IMR-90 (cell line): Measurements from ENCODE around the gene ASB7. TPM values are rescaled to one million over a fixed set of nuclear protein-coding genes. Genes with fewer than 3 reads are reported as not detected.

Experiments
- ATAC-seq: fragments of 200-7000 bp; cut with Tn5 transposase; 2 replicates; pipeline ENCODE4 v1.9.1; 2020; ENCODE audit warnings: low read depth, mild to moderate bottlenecking, moderate library complexity
- BruUV-seq: library from RNA; stranded (reverse); fragments of 400-500 nt; replicated peaks from 2 replicates; lab custom pipeline; 2021; lab: Mats Ljungman, UMichigan
- CTCF ChIA-PET: fragments of 300-600 bp; formaldehyde crosslinking; extraction: SDS; loops from one replicate; lab custom pipeline; 2021; ENCODE audit warnings: antibody characterized with exemption; lab: Yijun Ruan, JAX
- POLR2A ChIA-PET: fragments of 300-600 bp; sonication (Branson Sonifier 250); formaldehyde crosslinking; loops from one replicate; lab custom pipeline; 2022; ENCODE audit warnings: antibody characterized with exemption; ENCODE audit not compliant: unreplicated experiment; lab: Charles Lee
- DNase-seq: peaks from one replicate; pipeline ENCODE4 v3.0.0; 2013
- H2AFZ ChIP-seq: replicated peaks from 2 replicates; pipeline ENCODE3; 2013; ENCODE audit warnings: low read length, mild to moderate bottlenecking; ENCODE audit not compliant: poor library complexity
- H2AK5ac ChIP-seq: 2 replicates; pipeline ENCODE4 v1.6.1; 2013; ENCODE audit warnings: low read depth, low read length, inconsistent platforms
- H2AK9ac ChIP-seq: replicated peaks from 2 replicates; pipeline ENCODE3; 2013; ENCODE audit warnings: mild to moderate bottlenecking, low read depth, low read length, moderate library complexity; ENCODE audit not compliant: poor library complexity
- H2BK120ac ChIP-seq: 2 replicates; pipeline ENCODE4 v1.6.1; 2013; ENCODE audit warnings: low read depth, low read length, inconsistent platforms
- H2BK15ac ChIP-seq: 3 replicates; pipeline ENCODE4 v1.6.1; 2013; ENCODE audit warnings: low read depth, low read length, inconsistent platforms
- H2BK20ac ChIP-seq: 2 replicates; pipeline ENCODE4 v1.6.1; 2013; ENCODE audit warnings: low read depth, mild to moderate bottlenecking, inconsistent platforms, low read length, moderate library complexity
- H2BK5ac ChIP-seq: 2 replicates; pipeline ENCODE4 v1.6.1; 2013; ENCODE audit warnings: mild to moderate bottlenecking, low read depth, low read length, inconsistent platforms; ENCODE audit not compliant: poor library complexity, severe bottlenecking
- H3K14ac ChIP-seq: replicated peaks from 2 replicates; pipeline ENCODE4 v1.6.1; 2013; ENCODE audit warnings: low read depth, low read length, inconsistent platforms
- H3K18ac ChIP-seq: 2 replicates; pipeline ENCODE4 v1.6.1; 2013; ENCODE audit warnings: low read depth, low read length, control low read depth
- H3K23ac ChIP-seq: 2 replicates; pipeline ENCODE4 v1.6.1; 2013; ENCODE audit warnings: low read depth, low read length, inconsistent platforms
- H3K27ac ChIP-seq: 2 replicates; pipeline ENCODE4 v1.5.1; 2013; ENCODE audit warnings: mild to moderate bottlenecking, control low read depth, low read length; ENCODE audit not compliant: insufficient read depth
- H3K27me3 ChIP-seq: 2 replicates; pipeline ENCODE4 v1.6.1; 2013; ENCODE audit warnings: low read length; ENCODE audit not compliant: control insufficient read depth, insufficient read depth
- H3K36me3 ChIP-seq: 2 replicates; pipeline ENCODE4 v1.6.1; 2013; ENCODE audit warnings: low read length, mixed read lengths; ENCODE audit not compliant: control insufficient read depth, insufficient read depth
- H3K4ac ChIP-seq: 2 replicates; pipeline ENCODE4 v1.6.1; 2013; ENCODE audit warnings: low read depth, low read length, inconsistent platforms
- H3K4me1 ChIP-seq: 2 replicates; pipeline ENCODE4 v1.6.1; 2013; ENCODE audit warnings: low read length, mixed read lengths; ENCODE audit not compliant: control insufficient read depth, insufficient read depth
- H3K4me2 ChIP-seq: 2 replicates; pipeline ENCODE4 v1.6.1; 2013; ENCODE audit warnings: low read depth, mild to moderate bottlenecking, control low read depth, low read length, moderate library complexity
- H3K4me3 ChIP-seq: 2 replicates; pipeline ENCODE4 v1.5.1; 2013; ENCODE audit warnings: low read depth, mild to moderate bottlenecking, control low read depth, low read length, moderate library complexity; ENCODE audit not compliant: insufficient read depth
- H3K56ac ChIP-seq: 2 replicates; pipeline ENCODE4 v1.6.1; 2013; ENCODE audit warnings: low read length, inconsistent platforms; ENCODE audit not compliant: insufficient read depth; ENCODE audit errors: extremely low read depth
- H3K79me1 ChIP-seq, 2 experiments: 2 replicates each; pipeline ENCODE4 v1.6.1; 2013; ENCODE audit warnings: low read length in 2 of 2, inconsistent platforms in 1 of 2, low read depth in 1 of 2
- H3K9ac ChIP-seq: 2 replicates; pipeline ENCODE4 v1.6.1; 2013; ENCODE audit warnings: low read depth, low read length, control low read depth
- H3K9me1 ChIP-seq: 2 replicates; pipeline ENCODE4 v1.6.1; 2013; ENCODE audit warnings: low read length, inconsistent platforms; ENCODE audit not compliant: insufficient read depth
- H3K9me3 ChIP-seq: 2 replicates; pipeline ENCODE4 v1.6.1; 2013; ENCODE audit warnings: low read length; ENCODE audit not compliant: control insufficient read depth, insufficient read depth
- H4K20me1 ChIP-seq: 2 replicates; pipeline ENCODE4 v1.6.1; 2013; ENCODE audit warnings: low read length, inconsistent platforms; ENCODE audit not compliant: insufficient read depth
- H4K5ac ChIP-seq: 2 replicates; pipeline ENCODE4 v1.6.1; 2013; ENCODE audit warnings: mild to moderate bottlenecking, low read depth, low read length, control low read depth
- H4K8ac ChIP-seq, 2 experiments: 2 replicates each; pipeline ENCODE4 v1.6.1; 2013; ENCODE audit warnings: low read depth in 2 of 2, low read length in 2 of 2, control low read depth in 1 of 2, inconsistent platforms in 1 of 2
- H4K91ac ChIP-seq: 2 replicates; pipeline ENCODE4 v1.6.1; 2013; ENCODE audit warnings: low read depth, low read length, inconsistent platforms; ENCODE audit not compliant: insufficient read depth
- BHLHE40 ChIP-seq: fragments of 150-350 bp; IDR thresholded peaks from 2 replicates; pipeline ENCODE4 v1.6.1; 2016; ENCODE audit warnings: mild to moderate bottlenecking, low read depth, low read length
- CEBPB ChIP-seq: IDR thresholded peaks from 2 replicates; pipeline ENCODE4 v1.6.1; 2012; ENCODE audit warnings: low read depth, low read length, improper control_type of control experiment
- CHD1 ChIP-seq: IDR thresholded peaks from 2 replicates; pipeline ENCODE4 v1.6.1; 2012; ENCODE audit warnings: low read depth, low read length, improper control_type of control experiment
- FOS ChIP-seq: fragments of 150-350 bp; IDR thresholded peaks from 2 replicates; pipeline ENCODE4 v1.6.1; 2016; ENCODE audit warnings: low read depth, low read length
- MAFK ChIP-seq: IDR thresholded peaks from 2 replicates; pipeline ENCODE4 v1.6.1; 2012; ENCODE audit warnings: low read depth, low read length, improper control_type of control experiment
- MAZ ChIP-seq: IDR thresholded peaks from 2 replicates; pipeline ENCODE4 v1.6.1; 2012; ENCODE audit warnings: low read depth, mild to moderate bottlenecking, low read length, improper control_type of control experiment, moderate library complexity, borderline replicate concordance
- MXI1 ChIP-seq: IDR thresholded peaks from 2 replicates; pipeline ENCODE4 v1.6.1; 2012; ENCODE audit warnings: low read depth, mild to moderate bottlenecking, low read length, moderate library complexity, borderline replicate concordance
- NFE2L2 ChIP-seq: fragments of 150-350 bp; IDR thresholded peaks from 2 replicates; pipeline ENCODE4 v1.6.1; 2016; ENCODE audit warnings: low read depth, mild to moderate bottlenecking, low read length
- POLR2A ChIP-seq: IDR thresholded peaks from 2 replicates; pipeline ENCODE4 v1.6.1; 2012; ENCODE audit warnings: mild to moderate bottlenecking, low read depth, low read length
- RAD21 ChIP-seq: IDR thresholded peaks from 2 replicates; pipeline ENCODE4 v1.6.1; 2012; ENCODE audit warnings: low read length, improper control_type of control experiment
- RFX5 ChIP-seq: IDR thresholded peaks from 2 replicates; pipeline ENCODE4 v1.8.0; 2012; ENCODE audit warnings: low read depth, mild to moderate bottlenecking, low read length, moderate library complexity
- SMC3 ChIP-seq: fragments of 150-350 bp; IDR thresholded peaks from 2 replicates; pipeline ENCODE4 v1.6.1; 2016; ENCODE audit warnings: low read depth, mild to moderate bottlenecking, antibody characterized with exemption, low read length, moderate library complexity
- WGBS, 2 experiments: methylation state at CpG; one replicate each; pipeline versions ENCODE4 v1.1.5 to v1.1.7; 2013; ENCODE audit warnings: missing lambda C conversion rate in 2 of 2; ENCODE audit not compliant: insufficient read length in 1 of 2; ENCODE audit errors: extremely low coverage in 2 of 2; 5-methylcytosine and 5-hydroxymethylcytosine counted together
- dilution Hi-C: fragments of 300-500 bp; cut with HindIII; formaldehyde crosslinking; loops from one replicate; pipeline ENCODE4 v1.14.3; 2018; ENCODE audit warnings: low sequenced_read_pairs; ENCODE audit not compliant: unreplicated experiment
- in situ Hi-C: fragments of 300-500 bp; cut with MboI; formaldehyde crosslinking; loops from 3 replicates; pipeline ENCODE4 v1.14.3; 2019; ENCODE audit warnings: low sequenced_read_pairs, inconsistent platforms, mixed read lengths
- intact Hi-C: fragments of 100-400 bp; cut with micrococcal nuclease; formaldehyde crosslinking; loops from 2 replicates; pipeline ENCODE4 v1.10.0; 2022
- polyA plus RNA-seq, 3 experiments: library from polyadenylated mRNA; depleted of rRNA; stranded (reverse); fragments of >200 nt; gene quantifications; 2 replicates each; pipeline ENCODE4 v1.2.3, GENCODE V29; 2012; ENCODE audit warnings: low replicate concordance in 1 of 3
- total RNA-seq: library from RNA; depleted of rRNA; stranded (reverse); fragments of >200 nt; gene quantifications from 2 replicates; pipeline ENCODE4 v1.2.3, GENCODE V29; 2012
- TF ChIP-seq, protein P1 (sequence below): fragments of 150-350 bp; IDR thresholded peaks from 2 replicates; pipeline ENCODE4 v1.6.1; 2017; ENCODE audit warnings: mild to moderate bottlenecking, antibody characterized with exemption, low read length, low read depth
- TF ChIP-seq, protein P2 (sequence below): fragments of 150-350 bp; IDR thresholded peaks from 2 replicates; pipeline ENCODE4 v1.6.1; 2016; ENCODE audit warnings: low read depth, mild to moderate bottlenecking, low read length, moderate library complexity, borderline replicate concordance
- TF ChIP-seq, protein P3 (sequence below): conservative IDR thresholded peaks from 2 replicates; pipeline ENCODE4 v1.5.1; 2012; ENCODE audit warnings: mild to moderate bottlenecking, low read depth, low read length, improper control_type of control experiment

Gene ASB7
- total and polyA plus RNA-seq, 2 of the 4 experiments (the other 2 are of a cell fraction) = 7.7 to 16.7 TPM

DNA sequence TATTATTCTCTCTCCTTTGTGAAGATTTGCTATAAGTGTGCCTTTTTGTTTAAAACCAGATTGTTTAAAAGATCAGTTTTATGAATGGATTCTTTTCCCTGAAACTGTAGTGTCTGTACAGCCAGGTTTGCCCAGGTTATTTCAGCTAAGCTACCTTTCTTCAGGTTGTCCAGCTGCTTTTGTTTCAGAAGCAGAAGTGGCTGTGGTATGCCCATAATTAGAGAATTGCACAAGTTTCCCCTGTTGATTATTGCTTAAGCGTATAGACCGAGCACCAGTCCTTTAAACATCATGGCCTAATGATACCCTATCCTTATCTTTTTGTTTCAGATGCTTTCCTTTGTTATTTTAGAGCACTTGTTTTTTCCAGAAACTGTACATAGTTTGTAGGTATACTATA, 10.2 kb downstream of the ASB7 start (continued):
- TF ChIP-seq CEBPB (no peak), SMC3 (no peak), NFE2L2 (no peak), MAFK (no peak)

DNA sequence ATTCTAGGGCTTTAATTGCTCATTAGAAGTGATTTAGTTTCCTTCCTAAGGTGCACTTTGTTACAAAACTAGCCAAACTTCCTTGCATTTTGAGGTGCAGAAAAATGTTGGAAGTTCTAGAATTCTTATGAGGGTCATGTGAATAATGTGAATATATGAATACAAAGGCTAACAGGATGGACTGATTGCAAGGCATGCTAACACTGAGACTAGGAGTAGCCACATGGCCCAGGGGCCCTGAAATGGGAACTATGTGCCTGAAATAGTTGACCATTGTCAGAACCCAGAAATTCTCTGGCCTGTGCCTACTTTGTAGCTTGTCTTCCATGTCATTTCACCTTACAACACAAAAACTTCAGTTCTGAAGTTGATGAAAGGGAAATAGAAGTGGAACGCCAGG, 10.8 kb downstream of the ASB7 start:
- no TSS peak for BruUV-seq
- Histone ChIP-seq H3K23ac (no peak overlapping the region), H3K18ac (no peak overlapping the region), H2AK5ac (no peak overlapping the region), H2BK120ac (no peak overlapping the region), H3K36me3 (peaks cover 20% of the 10 kb centered on the region), H4K91ac (no peak overlapping the region), H3K9me1 (peaks cover 3% of the 10 kb centered on the region), H3K27ac (no peak overlapping the region), H3K14ac (no peak overlapping the region), H3K4me1 (no peaks in the 10 kb centered on the region), H3K4ac (no peak overlapping the region), H4K8ac (no peak overlapping the region), H2AFZ (no peak overlapping the region), H2BK5ac (no peak overlapping the region), H3K79me1 (peaks cover 13 to 17% of the 10 kb centered on the region in 2 experiments), H2AK9ac (no peak overlapping the region), H4K5ac (no peak overlapping the region), H4K20me1 (peaks cover 12% of the 10 kb centered on the region), H3K9ac (no peak overlapping the region), H3K4me3 (no peak overlapping the region), H3K56ac (no peak overlapping the region), H2BK20ac (no peak overlapping the region), H3K9me3 (no peaks in the 10 kb centered on the region), H2BK15ac (no peak overlapping the region), H3K4me2 (no peak overlapping the region), H3K27me3 (no peaks in the 10 kb centered on the region)
- in situ Hi-C loops (no loop called here), dilution Hi-C loops (no loop called here), intact Hi-C loops (no loop called here)
- no peak for DNase-seq
- no peak for ATAC-seq
- CTCF ChIA-PET = no interaction called here
- POLR2A ChIA-PET = no interaction called here
- no CpG with 5 or more reads among the region's 1 CpG for WGBS, 2 experiments
- no peak for TF ChIP-seq RAD21
- no peak for TF ChIP-seq FOS
- TF ChIP-seq SMC3 = no peak
- TF ChIP-seq MAZ = no peak
- TF ChIP-seq, protein P1, sequence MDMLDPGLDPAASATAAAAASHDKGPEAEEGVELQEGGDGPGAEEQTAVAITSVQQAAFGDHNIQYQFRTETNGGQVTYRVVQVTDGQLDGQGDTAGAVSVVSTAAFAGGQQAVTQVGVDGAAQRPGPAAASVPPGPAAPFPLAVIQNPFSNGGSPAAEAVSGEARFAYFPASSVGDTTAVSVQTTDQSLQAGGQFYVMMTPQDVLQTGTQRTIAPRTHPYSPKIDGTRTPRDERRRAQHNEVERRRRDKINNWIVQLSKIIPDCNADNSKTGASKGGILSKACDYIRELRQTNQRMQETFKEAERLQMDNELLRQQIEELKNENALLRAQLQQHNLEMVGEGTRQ = no peak
- no peak for TF ChIP-seq RFX5
- TF ChIP-seq CHD1 = no peak
- no peak for TF ChIP-seq POLR2A
- TF ChIP-seq NFE2L2 = no peak
- TF ChIP-seq BHLHE40 = no peak
- TF ChIP-seq, protein P2, sequence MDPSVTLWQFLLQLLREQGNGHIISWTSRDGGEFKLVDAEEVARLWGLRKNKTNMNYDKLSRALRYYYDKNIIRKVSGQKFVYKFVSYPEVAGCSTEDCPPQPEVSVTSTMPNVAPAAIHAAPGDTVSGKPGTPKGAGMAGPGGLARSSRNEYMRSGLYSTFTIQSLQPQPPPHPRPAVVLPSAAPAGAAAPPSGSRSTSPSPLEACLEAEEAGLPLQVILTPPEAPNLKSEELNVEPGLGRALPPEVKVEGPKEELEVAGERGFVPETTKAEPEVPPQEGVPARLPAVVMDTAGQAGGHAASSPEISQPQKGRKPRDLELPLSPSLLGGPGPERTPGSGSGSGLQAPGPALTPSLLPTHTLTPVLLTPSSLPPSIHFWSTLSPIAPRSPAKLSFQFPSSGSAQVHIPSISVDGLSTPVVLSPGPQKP = no peak
- TF ChIP-seq, protein P3, sequence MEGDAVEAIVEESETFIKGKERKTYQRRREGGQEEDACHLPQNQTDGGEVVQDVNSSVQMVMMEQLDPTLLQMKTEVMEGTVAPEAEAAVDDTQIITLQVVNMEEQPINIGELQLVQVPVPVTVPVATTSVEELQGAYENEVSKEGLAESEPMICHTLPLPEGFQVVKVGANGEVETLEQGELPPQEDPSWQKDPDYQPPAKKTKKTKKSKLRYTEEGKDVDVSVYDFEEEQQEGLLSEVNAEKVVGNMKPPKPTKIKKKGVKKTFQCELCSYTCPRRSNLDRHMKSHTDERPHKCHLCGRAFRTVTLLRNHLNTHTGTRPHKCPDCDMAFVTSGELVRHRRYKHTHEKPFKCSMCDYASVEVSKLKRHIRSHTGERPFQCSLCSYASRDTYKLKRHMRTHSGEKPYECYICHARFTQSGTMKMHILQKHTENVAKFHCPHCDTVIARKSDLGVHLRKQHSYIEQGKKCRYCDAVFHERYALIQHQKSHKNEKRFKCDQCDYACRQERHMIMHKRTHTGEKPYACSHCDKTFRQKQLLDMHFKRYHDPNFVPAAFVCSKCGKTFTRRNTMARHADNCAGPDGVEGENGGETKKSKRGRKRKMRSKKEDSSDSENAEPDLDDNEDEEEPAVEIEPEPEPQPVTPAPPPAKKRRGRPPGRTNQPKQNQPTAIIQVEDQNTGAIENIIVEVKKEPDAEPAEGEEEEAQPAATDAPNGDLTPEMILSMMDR = no peak
- no peak for TF ChIP-seq MXI1
- no peak for TF ChIP-seq CEBPB
- no peak for TF ChIP-seq MAFK
